ENCODE measurements around the gene VWA5B1. TPM values are rescaled to one million over a fixed set of nuclear protein-coding genes. Genes with fewer than 3 reads are reported as not detected.

The VWA5B1 gene
- total and polyA plus RNA-seq, 10 of the 15 experiments (the other 5 are each of a cell fraction or from before 2014, with no cell fraction given) = under 0.01 to 0.05 (median 0.01) TPM; not detected in 7

DNA sequence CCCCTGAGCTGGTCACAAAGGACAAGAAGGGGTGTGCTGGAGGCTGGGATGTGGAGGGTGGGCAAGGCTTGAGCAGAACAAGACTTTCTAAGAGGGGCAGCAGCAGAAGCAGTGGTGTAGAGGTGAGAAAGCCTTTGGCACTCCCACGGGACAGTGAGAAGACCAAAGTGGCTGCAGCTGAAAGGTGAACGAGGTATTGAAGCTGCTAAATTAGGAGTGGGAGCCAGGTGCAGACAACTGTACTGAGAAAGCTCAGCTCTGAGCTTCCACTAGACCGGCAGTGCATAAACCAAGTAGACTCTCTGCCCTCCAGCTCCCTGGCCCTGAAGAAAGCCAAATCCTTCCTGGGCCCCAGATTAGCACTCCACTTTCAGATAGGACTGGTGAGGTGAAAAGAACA, 93.0 kb downstream of the VWA5B1 start:
- peaks cover 4% of the 10 kb centered on the region; the same call in 1 of the 2 replicates for H3K4me1 ChIP-seq (ENCODE audit: control insufficient read depth, insufficient read depth, low read length)
- WGBS (ENCODE audit: insufficient coverage, insufficient replicate concordance, low lambda C conversion rate, missing lambda C conversion rate) = 0% methylated on average over 3 of the region's 3 CpGs
- BruUV-seq (replicated peaks) = no TSS peak
- ATAC-seq (no peak), DNase-seq (ENCODE audit: low read depth, low spot score) (no peak), FAIRE-seq (no peak)
- RAD21 ChIA-PET (ENCODE audit: unreplicated experiment) = interaction anchor here (1.0 kb wide), 1 partner anchor 110 kb away, joined by 4 read pairs; no protein-coding TSS in a partner anchor
- H3K9ac ChIP-seq (ENCODE audit: control insufficient read depth, insufficient read depth, low read length) = no peak overlapping the region
- SMC1A ChIA-PET (ENCODE audit: uncharacterized antibody, unreplicated experiment) = no interaction called here
- peaks cover 3 to 4% of the 10 kb centered on the region in 2 experiments; a peak in 3 of 4 replicates for H3K27me3 ChIP-seq (replicated peaks in 1 of 2; ENCODE audit: control insufficient read depth in 2 of 2, insufficient read depth in 2 of 2, low read length in 1 of 2)
- no peak overlapping the region for H3K27ac ChIP-seq (ENCODE audit: control insufficient read depth, insufficient read depth)
- H3K4me3 ChIP-seq = no peak overlapping the region
- H3K9me3 ChIP-seq (replicated peaks; ENCODE audit: control insufficient read depth, insufficient read depth, low read length) = no peaks in the 10 kb centered on the region; the same call in 2 of the 3 replicates
- H3K36me3 ChIP-seq (ENCODE audit: control insufficient read depth in 2 of 2, insufficient read depth in 2 of 2, low read length in 1 of 2) = no peaks in the 10 kb centered on the region
- TF ChIP-seq DPF2 (IDR thresholded peaks at IDR 0.05) (no peak), EP300 (IDR thresholded peaks at IDR 0.05; ENCODE audit: borderline replicate concordance in 1 of 2, control insufficient read depth in 1 of 2, low read depth in 2 of 2, low read length in 2 of 2) (no peak), ELK1 (IDR thresholded peaks at IDR 0.05; ENCODE audit: low read depth, low read length) (no peak)
- no peak overlapping the region for H2AFZ ChIP-seq (ENCODE audit: control insufficient read depth, low read depth, low read length)
- no peaks in the 10 kb centered on the region for H4K20me1 ChIP-seq (ENCODE audit: control insufficient read depth, insufficient read depth)
- no peaks in the 10 kb centered on the region for H3K79me2 ChIP-seq (ENCODE audit: control insufficient read depth, insufficient read depth, low read length)
- CTCF ChIA-PET = no interaction called here
- in situ Hi-C loops (cut with MboI) = no loop called here
- intact Hi-C loops (cut with micrococcal nuclease; ENCODE audit: unreplicated experiment) = no loop called here
- no peak overlapping the region for H3K4me2 ChIP-seq (ENCODE audit: control insufficient read depth, insufficient read depth)
- POLR2A ChIA-PET = no interaction called here

DNA sequence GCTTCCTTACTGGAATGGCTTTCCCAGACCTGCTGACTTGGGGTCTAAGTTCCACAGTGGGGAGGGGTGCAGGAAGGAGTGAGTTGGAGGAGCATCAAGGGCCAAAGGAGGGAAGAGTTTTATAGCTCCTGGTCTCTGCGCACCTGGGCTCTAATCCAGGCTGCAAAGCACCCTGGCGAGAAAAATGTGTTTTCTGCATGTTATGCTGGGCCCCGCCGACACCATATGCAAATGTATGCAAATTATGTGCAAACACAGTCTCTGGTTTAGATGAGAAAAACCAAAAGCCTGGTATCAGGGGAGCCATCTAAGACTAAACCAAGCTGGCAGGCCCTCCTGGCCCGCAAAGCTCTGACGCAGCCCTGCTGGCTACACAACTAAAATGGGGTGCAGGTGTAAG, 95.0 kb downstream of the VWA5B1 start:
- no peak for TF ChIP-seq SIN3A (IDR thresholded peaks at IDR 0.05; ENCODE audit: low read depth, low read length)
- no peak for TF ChIP-seq IKZF1 (conservative IDR thresholded peaks at IDR 0.05)
- TF ChIP-seq, protein P1, sequence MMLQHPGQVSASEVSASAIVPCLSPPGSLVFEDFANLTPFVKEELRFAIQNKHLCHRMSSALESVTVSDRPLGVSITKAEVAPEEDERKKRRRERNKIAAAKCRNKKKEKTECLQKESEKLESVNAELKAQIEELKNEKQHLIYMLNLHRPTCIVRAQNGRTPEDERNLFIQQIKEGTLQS (IDR thresholded peaks at IDR 0.05; ENCODE audit: borderline replicate concordance, extremely low read depth, low read depth, low read length) = no peak
- TF ChIP-seq FOXM1 (IDR thresholded peaks at IDR 0.05; ENCODE audit: low read depth, low read length) = no peak
- TF ChIP-seq ZNF24 (IDR thresholded peaks at IDR 0.05) = no peak
- TF ChIP-seq ZSCAN29 (IDR thresholded peaks at IDR 0.05) = no peak
- no peak for TF ChIP-seq TBL1XR1 (IDR thresholded peaks at IDR 0.05; ENCODE audit: low read depth, low read length)
- TF ChIP-seq ZNF384 (IDR thresholded peaks at IDR 0.05; ENCODE audit: borderline replicate concordance, low read depth, low read length) = no peak
- TF ChIP-seq POLR2AphosphoS2 (IDR thresholded peaks at IDR 0.05; ENCODE audit: low read depth, low read length) = no peak
- TF ChIP-seq HDGF (IDR thresholded peaks at IDR 0.05) = no peak
- no peak for TF ChIP-seq NFIC (IDR thresholded peaks at IDR 0.05; ENCODE audit: low read depth, low read length)
- TF ChIP-seq JUND (IDR thresholded peaks at IDR 0.05; ENCODE audit: low read depth, low read length) = no peak
- no peak for TF ChIP-seq GATAD2B (conservative IDR thresholded peaks at IDR 0.05; ENCODE audit: low read depth)
- TF ChIP-seq ZBED1 (IDR thresholded peaks at IDR 0.05; ENCODE audit: borderline replicate concordance) = no peak
- no peaks in the 10 kb centered on the region for H4K20me1 ChIP-seq (ENCODE audit: control insufficient read depth, insufficient read depth)
- H3K4me3 ChIP-seq = no peak overlapping the region
- BruUV-seq (replicated peaks) = no TSS peak
- RAD21 ChIA-PET (ENCODE audit: unreplicated experiment) = no interaction called here
- no peak overlapping the region for H3K27ac ChIP-seq (ENCODE audit: control insufficient read depth, insufficient read depth)
- intact Hi-C loops (cut with micrococcal nuclease; ENCODE audit: unreplicated experiment) (no loop called here), in situ Hi-C loops (cut with MboI) (no loop called here)
- ATAC-seq (no peak), FAIRE-seq (no peak), DNase-seq (ENCODE audit: low read depth, low spot score) (no peak)
- H3K36me3 ChIP-seq (ENCODE audit: control insufficient read depth in 2 of 2, insufficient read depth in 2 of 2, low read length in 1 of 2) = no peaks in the 10 kb centered on the region
- CTCF ChIA-PET = no interaction called here
- no peak overlapping the region for H2AFZ ChIP-seq (ENCODE audit: control insufficient read depth, low read depth, low read length)
- peaks cover 3 to 4% of the 10 kb centered on the region in 2 experiments; a peak in 3 of 4 replicates for H3K27me3 ChIP-seq (replicated peaks in 1 of 2; ENCODE audit: control insufficient read depth in 2 of 2, insufficient read depth in 2 of 2, low read length in 1 of 2)
- H3K4me2 ChIP-seq (ENCODE audit: control insufficient read depth, insufficient read depth) = no peak overlapping the region
- SMC1A ChIA-PET (ENCODE audit: uncharacterized antibody, unreplicated experiment) = no interaction called here
- H3K9me3 ChIP-seq (replicated peaks; ENCODE audit: control insufficient read depth, insufficient read depth, low read length) = no peaks in the 10 kb centered on the region; the same call in 2 of the 3 replicates
- POLR2A ChIA-PET = no interaction called here
- no peaks in the 10 kb centered on the region for H3K79me2 ChIP-seq (ENCODE audit: control insufficient read depth, insufficient read depth, low read length)
- WGBS (ENCODE audit: insufficient coverage, insufficient replicate concordance, low lambda C conversion rate, missing lambda C conversion rate) = 13% methylated on average over 6 of the region's 6 CpGs
- H3K4me1 ChIP-seq (ENCODE audit: control insufficient read depth, insufficient read depth, low read length) = peaks cover 3% of the 10 kb centered on the region; the same call in 1 of the 2 replicates
- no peak overlapping the region for H3K9ac ChIP-seq (ENCODE audit: control insufficient read depth, insufficient read depth, low read length)
